Skeletal muscle satellite cell (primary cell): ENCODE data around the gene HSPA12A.
"Not testable (repeated sequence)": the region's sequence is repeated elsewhere in the genome, so short reads cannot be mapped to it uniquely, and the experiment has no call there.

Source experiments
- H3K27me3 ChIP-seq: 2 replicates; pipeline ENCODE4 v1.7.0; 2013; ENCODE audit warnings: low read length; ENCODE audit not compliant: control insufficient read depth, insufficient read depth
- H3K36me3 ChIP-seq: 2 replicates; pipeline ENCODE4 v1.7.0; 2013; ENCODE audit warnings: mild to moderate bottlenecking, control low read depth, low read length; ENCODE audit not compliant: insufficient read depth
- H3K4me1 ChIP-seq: 2 replicates; pipeline ENCODE4 v1.7.0; 2013; ENCODE audit warnings: low read length; ENCODE audit not compliant: control insufficient read depth, insufficient read depth
- H3K4me2 ChIP-seq: 2 replicates; pipeline ENCODE4 v1.7.0; 2013; ENCODE audit warnings: mild to moderate bottlenecking, low read length
- H3K4me3 ChIP-seq: 2 replicates; pipeline ENCODE4 v1.7.0; 2013; ENCODE audit warnings: low read length
- H3K9ac ChIP-seq: 2 replicates; pipeline ENCODE4 v1.7.0; 2013; ENCODE audit warnings: mild to moderate bottlenecking, low read depth, low read length, moderate library complexity
- H3K9me3 ChIP-seq: replicated peaks from 2 replicates; pipeline ENCODE4 v1.7.0; 2013; ENCODE audit warnings: mild to moderate bottlenecking, control low read depth, low read length

The HSPA12A gene

DNA sequence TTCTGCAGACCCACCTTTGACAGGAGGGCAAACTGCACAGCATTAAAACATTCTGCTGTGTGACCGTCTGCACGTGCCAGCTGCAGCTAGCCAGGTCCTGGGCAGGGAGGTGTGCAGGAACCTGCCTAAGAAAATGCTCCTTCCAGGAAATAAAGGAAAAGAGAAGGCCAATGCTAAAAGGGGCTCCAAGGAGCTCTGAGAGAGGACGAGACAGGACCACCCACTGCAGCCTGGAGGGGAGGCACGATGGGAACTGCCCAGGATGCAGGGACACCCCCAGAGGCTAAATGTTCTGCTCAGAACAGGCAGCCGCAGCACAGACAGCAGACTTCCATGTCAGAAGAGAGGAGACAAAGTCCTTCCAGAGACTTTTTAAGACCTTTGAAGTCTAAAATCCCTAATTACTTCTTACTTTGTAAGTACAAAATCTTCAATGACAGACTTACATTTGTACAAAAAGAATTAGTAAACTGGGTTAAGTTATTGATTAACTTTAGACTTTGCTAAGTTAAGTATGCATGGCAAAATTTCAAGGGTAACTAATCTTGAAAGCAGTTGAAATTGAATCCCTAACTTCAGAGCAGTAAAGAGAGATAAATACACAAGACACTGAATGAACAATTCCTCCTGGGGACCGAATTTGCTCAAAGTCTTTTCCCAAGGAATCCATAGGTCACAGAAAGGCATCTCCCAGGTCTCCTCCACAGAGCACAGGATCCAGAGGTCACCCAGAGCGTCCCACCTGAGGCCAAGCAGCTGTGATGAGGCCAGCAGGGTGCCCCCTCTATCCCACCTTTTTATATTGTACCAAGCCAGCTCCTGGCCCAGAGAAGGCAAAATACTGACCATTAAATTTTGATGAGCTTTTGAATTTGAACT is 21.5 kb downstream of the HSPA12A start:
- H3K4me3 ChIP-seq: no peak overlapping the region
- peaks cover 6% of the 10 kb centered on the region for H3K4me1 ChIP-seq
- H3K4me2 ChIP-seq: no peak overlapping the region
- H3K9me3 ChIP-seq: no peaks in the 10 kb centered on the region
- no peaks in the 10 kb centered on the region for H3K27me3 ChIP-seq
- no peaks in the 10 kb centered on the region for H3K36me3 ChIP-seq
- H3K9ac ChIP-seq: no peak overlapping the region

DNA sequence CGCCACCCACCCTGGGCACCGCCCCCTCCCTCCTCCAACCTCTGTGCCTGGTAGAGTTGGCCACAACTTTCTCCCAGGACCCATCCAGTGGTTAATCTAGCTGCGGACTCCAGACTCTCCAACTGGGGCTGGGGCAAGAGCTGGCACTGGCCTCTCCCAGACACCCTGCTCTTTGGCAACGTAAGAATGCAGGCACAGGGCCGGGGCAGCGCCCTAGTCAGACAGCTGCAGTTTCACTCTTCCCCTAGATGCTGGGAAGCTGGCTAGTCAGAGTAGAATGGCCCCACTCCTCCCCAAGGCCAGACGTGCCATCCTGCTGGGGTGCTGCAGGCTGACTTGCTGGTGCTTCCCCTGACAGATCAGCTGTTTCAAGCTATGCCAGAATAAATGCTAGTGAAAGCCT is 22.1 kb downstream of the HSPA12A start:
- no peak overlapping the region for H3K4me3 ChIP-seq
- no peaks in the 10 kb centered on the region for H3K9me3 ChIP-seq
- no peaks in the 10 kb centered on the region for H3K27me3 ChIP-seq
- H3K4me2 ChIP-seq: no peak overlapping the region
- no peaks in the 10 kb centered on the region for H3K36me3 ChIP-seq
- no peak overlapping the region for H3K9ac ChIP-seq
- H3K4me1 ChIP-seq: peaks cover 6% of the 10 kb centered on the region

DNA sequence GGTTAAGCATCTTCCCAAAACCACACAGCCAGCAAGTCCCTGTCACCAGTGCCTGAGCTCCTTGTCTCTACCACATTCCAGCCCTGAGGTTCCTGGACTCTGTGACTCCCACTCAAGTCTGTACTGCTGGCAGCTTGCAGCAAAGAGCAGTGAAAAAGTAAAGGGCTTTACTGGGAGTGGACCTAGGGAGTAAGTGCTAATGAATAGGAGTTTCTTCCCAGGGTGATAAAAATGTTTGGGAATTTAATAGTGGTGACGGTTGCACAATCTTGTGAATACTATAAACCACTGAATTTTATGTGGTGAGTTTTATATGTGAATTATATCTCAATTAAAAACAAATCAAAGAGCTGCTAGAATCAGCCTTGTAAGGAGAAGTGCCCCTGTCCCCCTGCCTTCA is 22.6 kb downstream of the HSPA12A start:
- Histone ChIP-seq H3K36me3 (no peaks in the 10 kb centered on the region), H3K9me3 (no peaks in the 10 kb centered on the region), H3K4me2 (no peak overlapping the region), H3K4me3 (no peak overlapping the region), H3K27me3 (no peaks in the 10 kb centered on the region), H3K4me1 (peaks cover 6% of the 10 kb centered on the region), H3K9ac (no peak overlapping the region)

DNA sequence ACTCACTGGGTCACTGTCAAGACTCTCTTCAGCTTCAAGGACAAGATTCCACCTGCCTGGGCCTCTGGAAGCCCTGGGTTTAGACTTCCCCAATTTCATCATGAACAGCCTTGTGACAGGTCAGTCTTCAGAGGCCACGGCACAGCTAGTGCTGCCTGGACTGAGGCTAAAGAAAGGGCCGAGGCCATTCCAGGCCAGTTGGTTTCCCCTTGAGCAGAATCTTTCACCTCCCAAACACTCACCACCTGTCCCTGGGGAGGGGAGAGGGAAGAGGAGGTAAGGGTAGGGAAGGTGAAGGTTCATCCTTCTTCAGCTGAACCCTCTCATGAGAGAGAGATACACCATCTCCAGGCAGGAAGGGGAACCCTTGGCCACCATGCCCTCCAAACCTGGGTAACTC is 24.3 kb downstream of the HSPA12A start:
- H3K4me3 ChIP-seq: no peak overlapping the region
- H3K9ac ChIP-seq: no peak overlapping the region
- no peak overlapping the region for H3K4me2 ChIP-seq
- H3K36me3 ChIP-seq: no peaks in the 10 kb centered on the region
- no peaks in the 10 kb centered on the region for H3K9me3 ChIP-seq
- H3K4me1 ChIP-seq: peaks cover 6% of the 10 kb centered on the region
- no peaks in the 10 kb centered on the region for H3K27me3 ChIP-seq

DNA sequence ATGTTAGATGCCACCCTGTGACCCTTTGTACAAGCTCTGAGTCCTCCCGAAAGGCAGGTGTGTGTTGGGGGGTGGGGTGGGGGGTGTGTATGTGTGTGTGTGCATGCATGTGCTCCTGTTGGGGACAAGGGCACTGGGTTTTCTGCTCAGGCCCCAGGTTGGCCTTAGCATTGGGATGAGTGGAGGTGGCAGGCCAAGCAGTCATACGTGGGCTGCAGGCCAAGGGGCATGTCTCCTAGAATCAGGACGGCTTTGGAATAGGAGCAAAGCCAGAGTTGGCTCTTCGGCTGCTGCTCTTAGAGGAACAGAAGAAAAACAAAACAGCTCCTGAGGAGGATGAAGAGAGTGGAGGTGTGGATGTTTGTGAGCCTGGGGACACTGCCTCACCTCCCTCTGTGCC is 26.0 kb downstream of the HSPA12A start:
- Histone ChIP-seq H3K36me3 (no peaks in the 10 kb centered on the region), H3K4me2 (no peak overlapping the region), H3K9ac (no peak overlapping the region), H3K9me3 (no peaks in the 10 kb centered on the region), H3K27me3 (no peaks in the 10 kb centered on the region), H3K4me3 (no peak overlapping the region), H3K4me1 (peaks cover 6% of the 10 kb centered on the region)

DNA sequence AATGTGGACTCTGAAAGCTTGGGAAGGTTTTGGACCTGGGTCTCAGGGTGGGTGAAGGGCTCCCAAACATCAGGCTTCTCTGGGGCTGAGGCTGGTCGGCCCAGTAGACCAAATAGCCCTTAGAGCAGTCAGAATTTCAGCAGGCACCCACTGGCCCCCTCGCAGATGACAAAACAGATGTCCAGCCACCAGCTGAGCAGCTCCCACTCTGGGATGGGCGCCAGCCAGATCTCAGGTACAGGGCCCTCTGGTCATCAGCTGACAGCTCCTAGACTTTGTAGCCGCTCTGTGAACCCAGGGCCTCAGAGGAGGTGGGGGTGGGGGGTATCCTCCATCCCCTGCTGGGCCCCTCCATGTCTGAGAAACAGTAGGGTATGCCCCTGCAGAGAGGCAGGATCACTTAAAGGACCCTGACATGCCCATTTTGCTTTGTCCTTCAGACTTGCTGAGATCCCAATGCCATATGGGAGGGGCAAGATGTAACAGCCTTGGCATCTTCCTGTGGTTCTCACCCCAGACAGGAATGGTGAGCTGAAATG is 26.5 kb downstream of the HSPA12A start:
- H3K4me2 ChIP-seq: no peak overlapping the region
- H3K4me3 ChIP-seq: no peak overlapping the region
- H3K27me3 ChIP-seq: no peaks in the 10 kb centered on the region
- no peaks in the 10 kb centered on the region for H3K9me3 ChIP-seq
- peaks cover 6% of the 10 kb centered on the region for H3K4me1 ChIP-seq
- no peaks in the 10 kb centered on the region for H3K36me3 ChIP-seq
- H3K9ac ChIP-seq: no peak overlapping the region

DNA sequence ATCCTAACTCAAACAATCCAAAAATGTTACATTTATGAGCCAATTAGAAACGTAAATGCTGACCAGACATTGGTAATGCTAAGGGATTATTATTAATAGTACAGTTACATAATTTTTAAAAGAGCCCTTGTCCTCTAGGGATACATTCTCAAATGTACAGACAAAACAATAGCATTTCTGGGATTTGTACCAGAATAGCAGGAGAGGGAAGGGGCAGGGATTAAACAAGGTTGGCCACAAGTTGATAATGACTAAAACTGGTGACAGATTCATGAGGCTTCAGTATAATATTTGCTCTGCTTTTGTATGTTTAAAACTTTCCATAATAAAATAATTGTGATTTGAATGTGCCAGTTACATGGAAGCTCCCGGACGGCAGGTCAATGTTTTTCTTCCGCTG is 27.0 kb downstream of the HSPA12A start:
- H3K4me2 ChIP-seq: no peak overlapping the region
- no peaks in the 10 kb centered on the region for H3K27me3 ChIP-seq
- H3K9ac ChIP-seq: no peak overlapping the region
- H3K4me3 ChIP-seq: no peak overlapping the region
- peaks cover 4% of the 10 kb centered on the region for H3K4me1 ChIP-seq
- no peaks in the 10 kb centered on the region for H3K36me3 ChIP-seq
- H3K9me3 ChIP-seq: no peaks in the 10 kb centered on the region

DNA sequence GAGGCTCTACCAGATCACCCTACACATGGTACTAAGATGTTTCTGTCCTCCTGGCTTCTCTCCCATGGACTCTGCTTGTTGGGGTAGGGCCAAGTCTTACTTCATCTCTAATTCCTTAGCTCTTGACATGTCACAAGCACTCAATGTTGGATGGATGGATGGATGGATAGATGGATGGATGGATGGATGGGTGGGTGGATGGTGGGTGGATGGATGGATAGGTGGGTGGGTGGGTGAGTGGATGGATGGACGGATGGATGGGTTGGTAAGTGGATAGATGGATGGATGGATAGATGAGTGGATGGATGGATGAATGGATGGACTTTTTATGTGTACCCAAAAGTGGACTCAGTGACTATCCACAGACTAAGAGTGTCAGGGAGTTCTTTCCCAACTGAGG is 28.5 kb downstream of the HSPA12A start:
- Histone ChIP-seq H3K4me2 (no peak overlapping the region), H3K4me1 (no peaks in the 10 kb centered on the region), H3K36me3 (no peaks in the 10 kb centered on the region), H3K9me3 (no peaks in the 10 kb centered on the region), H3K27me3 (no peaks in the 10 kb centered on the region), H3K4me3 (no peak overlapping the region), H3K9ac (no peak overlapping the region)

DNA sequence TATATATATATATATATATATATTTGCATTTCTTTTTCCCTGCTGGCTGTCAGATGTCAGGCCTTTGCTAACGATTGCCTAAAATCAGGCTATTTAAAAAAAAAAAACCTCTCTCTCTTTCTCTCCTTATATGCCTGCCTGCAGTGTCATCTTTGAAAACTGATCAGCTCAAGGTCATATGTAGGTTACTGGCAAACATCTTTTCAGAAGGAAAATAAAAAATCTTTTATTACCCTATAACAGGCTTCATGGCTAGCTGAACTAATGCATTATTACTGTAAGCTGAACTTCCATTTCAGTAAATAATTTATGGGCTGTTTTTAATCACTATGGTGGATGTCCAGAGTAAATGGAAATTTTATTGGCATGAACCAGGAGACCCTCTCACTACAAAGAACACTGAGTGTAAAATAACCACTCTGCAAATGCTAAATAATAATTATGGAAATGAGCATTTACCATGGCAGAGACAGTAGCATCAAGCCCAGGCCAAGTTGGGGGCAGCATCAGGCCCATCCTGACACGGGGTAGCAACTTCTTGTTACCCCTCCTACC is 29.3 kb downstream of the HSPA12A start:
- Histone ChIP-seq H3K4me2 (no peak overlapping the region), H3K4me1 (peaks cover 3% of the 10 kb centered on the region)

DNA sequence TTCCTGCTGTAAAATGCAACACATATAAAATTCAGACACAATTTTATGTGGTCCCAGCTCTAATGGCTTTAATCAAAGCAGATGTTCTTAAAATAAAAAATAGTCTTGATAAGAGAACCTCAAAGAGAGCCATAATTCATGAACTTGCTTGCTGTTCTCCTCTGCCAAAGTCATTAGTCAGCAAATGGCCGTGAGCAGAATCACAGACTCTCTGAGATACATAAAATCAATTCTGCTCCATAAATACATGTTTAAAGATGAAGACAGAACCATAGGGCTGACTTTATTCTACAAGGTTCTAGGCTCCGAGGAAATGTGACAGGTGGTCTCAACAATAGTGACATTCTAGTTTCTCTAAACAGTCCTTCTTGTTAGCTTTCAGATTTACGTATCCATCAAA is 29.8 kb downstream of the HSPA12A start:
- Histone ChIP-seq H3K4me2 (no peak overlapping the region), H3K9ac (no peak overlapping the region), H3K36me3 (no peaks in the 10 kb centered on the region), H3K4me3 (no peak overlapping the region), H3K4me1 (peaks cover 7% of the 10 kb centered on the region), H3K9me3 (no peaks in the 10 kb centered on the region), H3K27me3 (no peaks in the 10 kb centered on the region)

More for the DNA sequence above, 29.3 kb downstream of the HSPA12A start:
- Histone ChIP-seq H3K36me3 (no peaks in the 10 kb centered on the region), H3K9ac (no peak overlapping the region), H3K9me3 (no peaks in the 10 kb centered on the region), H3K27me3 (no peaks in the 10 kb centered on the region), H3K4me3 (no peak overlapping the region)

DNA sequence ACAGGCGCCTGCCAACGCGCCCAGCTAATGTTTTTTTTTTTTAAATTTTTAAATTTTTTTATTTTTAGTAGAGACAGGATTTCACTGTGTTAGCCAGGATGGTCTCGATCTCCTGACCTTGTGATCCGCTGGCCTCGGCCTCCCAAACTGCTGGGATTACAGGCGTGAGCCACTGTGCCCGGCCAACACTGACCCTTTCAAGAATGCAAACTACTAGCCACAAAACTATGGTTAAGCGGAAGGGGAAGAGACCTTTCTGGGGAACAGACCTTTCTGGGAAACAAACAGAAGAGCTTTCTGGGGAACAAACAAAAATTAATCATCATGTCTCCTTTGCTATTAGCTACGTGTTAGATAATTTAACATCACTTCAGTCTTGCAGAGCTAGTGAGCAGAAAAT is 30.6 kb downstream of the HSPA12A start:
- not testable (repeated sequence) for H3K36me3 ChIP-seq, H3K27me3 ChIP-seq, H3K9ac ChIP-seq, H3K4me2 ChIP-seq, H3K4me3 ChIP-seq, H3K9me3 ChIP-seq, H3K4me1 ChIP-seq

DNA sequence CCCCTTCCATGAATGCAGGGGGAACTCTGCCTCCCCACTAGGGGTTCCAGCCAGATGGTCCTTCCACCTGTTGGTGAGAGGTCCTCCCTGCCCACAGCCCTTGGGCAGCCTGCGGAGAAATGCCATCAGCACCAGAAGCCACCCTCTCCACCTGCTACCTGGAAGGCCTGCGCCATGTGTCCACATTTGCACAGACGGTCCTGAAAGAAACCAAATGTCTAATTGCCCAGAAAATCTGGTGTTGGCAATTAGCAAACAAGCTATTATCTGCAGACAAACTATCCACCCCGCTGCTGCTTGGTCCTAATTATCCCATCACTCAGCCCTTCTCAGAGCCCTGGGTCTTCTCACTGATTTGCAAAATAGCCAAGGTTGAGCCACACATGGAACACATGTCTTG is 32.3 kb downstream of the HSPA12A start:
- H3K4me3 ChIP-seq: no peak overlapping the region
- no peaks in the 10 kb centered on the region for H3K36me3 ChIP-seq
- no peaks in the 10 kb centered on the region for H3K27me3 ChIP-seq
- H3K9ac ChIP-seq: no peak overlapping the region
- H3K9me3 ChIP-seq: no peaks in the 10 kb centered on the region
- peaks cover 7% of the 10 kb centered on the region for H3K4me1 ChIP-seq
- no peak overlapping the region for H3K4me2 ChIP-seq
